ENCODE measurements around the gene GRIK4.

Gene GRIK4

DNA sequence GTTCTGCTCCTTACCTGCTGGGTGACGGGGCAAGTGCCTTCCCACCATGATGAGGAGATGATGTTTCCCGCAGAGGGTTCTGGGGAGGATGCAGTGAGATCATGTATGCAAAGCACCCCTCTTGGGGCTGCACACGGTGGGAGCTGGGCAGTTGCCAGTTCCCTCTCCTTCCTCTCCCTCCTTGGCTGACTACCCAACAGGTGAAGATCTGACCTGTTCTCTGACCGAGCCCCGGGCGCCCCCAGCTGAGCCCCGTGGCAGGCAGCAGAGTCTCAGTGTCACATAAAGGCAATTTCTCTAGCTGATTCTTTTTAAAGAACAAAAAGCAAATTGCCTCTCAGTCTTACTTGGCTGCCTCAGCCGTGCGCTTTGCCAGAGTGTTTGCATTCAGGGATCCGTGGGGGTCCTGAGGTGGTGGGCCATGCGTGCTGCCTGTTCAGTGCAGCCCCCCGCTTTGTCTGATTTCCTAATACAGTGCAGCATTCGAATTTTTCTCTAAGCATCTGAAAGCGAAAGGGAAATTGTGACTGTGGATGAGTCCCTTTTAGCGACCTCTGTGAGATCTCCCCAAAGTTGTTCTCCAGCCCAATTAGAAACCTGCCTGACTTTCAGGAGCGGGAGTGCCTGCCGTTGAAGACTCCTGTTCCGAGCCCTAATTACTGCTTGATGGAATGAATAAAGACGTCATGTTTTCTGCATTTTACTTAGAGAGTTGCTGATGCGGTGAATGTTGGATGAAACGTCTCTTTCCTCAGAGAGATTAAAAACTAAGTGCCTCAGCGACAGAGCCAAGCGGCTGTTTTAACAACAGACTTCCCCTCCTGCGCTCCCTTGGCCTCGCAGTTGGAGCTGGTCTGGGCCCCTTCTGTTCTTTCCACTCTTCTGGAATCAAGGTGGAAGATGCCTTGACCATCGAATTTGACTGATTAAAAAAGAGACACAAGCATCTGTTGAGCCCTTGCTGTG is 86.0 kb downstream of the GRIK4 start:
- Histone ChIP-seq H3K36me3 (ENCODE audit: low read depth) (no peaks in the 10 kb centered on the region), H3K4me3 (ENCODE audit: severe bottlenecking) (no peak overlapping the region), H3K4me1 (ENCODE audit: insufficient read depth, poor library complexity, severe bottlenecking) (no peaks in the 10 kb centered on the region), H3K27ac (ENCODE audit: poor library complexity, severe bottlenecking) (no peak overlapping the region), H3K27me3 (ENCODE audit: insufficient read depth, poor library complexity, severe bottlenecking) (peaks cover 7% of the 10 kb centered on the region), H3K9me3 (ENCODE audit: severe bottlenecking) (no peaks in the 10 kb centered on the region)
- TF ChIP-seq, protein P1, sequence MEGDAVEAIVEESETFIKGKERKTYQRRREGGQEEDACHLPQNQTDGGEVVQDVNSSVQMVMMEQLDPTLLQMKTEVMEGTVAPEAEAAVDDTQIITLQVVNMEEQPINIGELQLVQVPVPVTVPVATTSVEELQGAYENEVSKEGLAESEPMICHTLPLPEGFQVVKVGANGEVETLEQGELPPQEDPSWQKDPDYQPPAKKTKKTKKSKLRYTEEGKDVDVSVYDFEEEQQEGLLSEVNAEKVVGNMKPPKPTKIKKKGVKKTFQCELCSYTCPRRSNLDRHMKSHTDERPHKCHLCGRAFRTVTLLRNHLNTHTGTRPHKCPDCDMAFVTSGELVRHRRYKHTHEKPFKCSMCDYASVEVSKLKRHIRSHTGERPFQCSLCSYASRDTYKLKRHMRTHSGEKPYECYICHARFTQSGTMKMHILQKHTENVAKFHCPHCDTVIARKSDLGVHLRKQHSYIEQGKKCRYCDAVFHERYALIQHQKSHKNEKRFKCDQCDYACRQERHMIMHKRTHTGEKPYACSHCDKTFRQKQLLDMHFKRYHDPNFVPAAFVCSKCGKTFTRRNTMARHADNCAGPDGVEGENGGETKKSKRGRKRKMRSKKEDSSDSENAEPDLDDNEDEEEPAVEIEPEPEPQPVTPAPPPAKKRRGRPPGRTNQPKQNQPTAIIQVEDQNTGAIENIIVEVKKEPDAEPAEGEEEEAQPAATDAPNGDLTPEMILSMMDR (IDR thresholded peaks at IDR 0.05; ENCODE audit: poor library complexity, severe bottlenecking): no peak
- peak; percentile 25 for DNase-seq (ENCODE audit: low spot score)
- no peak for ATAC-seq (ENCODE audit: low read depth)

DNA sequence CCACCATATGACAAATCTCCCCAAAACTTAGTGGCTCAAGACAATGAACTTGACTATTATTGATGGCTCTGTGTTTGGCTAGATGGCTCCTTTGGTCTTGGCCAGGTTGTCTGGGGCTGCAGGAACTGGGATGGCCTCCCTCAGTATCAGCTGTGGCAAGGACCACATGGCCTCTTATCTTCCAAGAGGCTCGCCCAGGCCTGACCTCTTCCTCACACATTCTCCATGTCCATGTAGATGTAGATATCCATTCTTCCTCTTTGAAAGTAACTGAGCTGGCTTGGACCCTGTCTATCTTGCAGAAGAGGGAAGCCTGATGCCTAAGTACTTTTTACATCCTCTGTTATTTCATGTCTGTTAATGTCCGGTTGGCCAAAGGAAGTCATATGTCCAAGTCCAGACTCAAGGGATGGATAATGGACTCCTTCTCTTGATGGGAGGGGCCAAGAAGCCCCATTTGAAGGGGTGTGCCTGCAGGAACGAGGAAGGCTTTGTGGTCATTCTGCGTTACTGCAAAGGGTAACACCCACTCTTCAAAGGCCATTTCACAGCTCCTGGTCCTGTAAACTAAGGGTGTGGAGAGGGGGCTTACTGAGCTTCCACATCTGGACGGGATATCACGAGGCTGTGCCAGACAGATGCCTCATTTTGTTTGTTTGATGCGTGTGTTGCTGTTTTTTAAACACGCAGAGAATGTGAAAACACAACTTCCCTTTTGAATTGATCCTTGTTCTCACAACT is 87.1 kb downstream of the GRIK4 start:
- Histone ChIP-seq H3K36me3 (ENCODE audit: low read depth) (no peaks in the 10 kb centered on the region), H3K27ac (ENCODE audit: poor library complexity, severe bottlenecking) (no peak overlapping the region), H3K9me3 (ENCODE audit: severe bottlenecking) (no peaks in the 10 kb centered on the region), H3K4me1 (ENCODE audit: insufficient read depth, poor library complexity, severe bottlenecking) (no peaks in the 10 kb centered on the region), H3K4me3 (ENCODE audit: severe bottlenecking) (no peak overlapping the region), H3K27me3 (ENCODE audit: insufficient read depth, poor library complexity, severe bottlenecking) (peaks cover 2% of the 10 kb centered on the region)
- ATAC-seq (ENCODE audit: low read depth) (no peak), DNase-seq (ENCODE audit: low spot score) (no peak)
- TF ChIP-seq, protein P1 (IDR thresholded peaks at IDR 0.05; ENCODE audit: poor library complexity, severe bottlenecking): no peak

DNA sequence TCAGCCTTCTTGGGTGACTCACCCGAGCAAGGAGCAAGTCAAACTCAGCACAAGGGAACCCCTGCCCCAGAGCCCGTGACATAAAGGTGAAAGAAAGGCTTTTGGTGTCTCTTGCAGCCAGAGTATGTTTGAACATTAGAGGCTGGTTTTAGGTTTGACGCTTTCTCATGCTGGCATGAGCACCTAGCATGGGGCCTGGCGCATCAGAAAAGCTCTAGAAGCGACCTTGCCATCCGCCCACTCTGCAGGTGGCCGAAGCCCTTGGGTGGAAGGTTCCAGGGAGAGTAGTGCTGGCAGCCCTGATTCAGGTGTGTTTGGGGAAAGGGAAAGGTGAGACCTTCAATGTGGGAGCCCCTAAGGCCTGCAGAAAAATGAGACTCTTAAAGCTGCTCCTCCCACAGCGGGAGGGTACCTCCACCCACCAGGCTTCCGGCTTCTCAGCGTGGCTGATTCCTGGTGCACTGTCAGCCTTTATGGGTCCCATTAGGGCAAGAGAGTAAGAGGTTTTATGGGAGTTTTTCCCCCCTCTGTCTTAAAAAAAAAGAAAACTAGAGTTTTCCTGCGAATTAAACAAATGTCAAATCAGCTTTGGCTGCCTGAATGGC is 88.4 kb downstream of the GRIK4 start:
- no peaks in the 10 kb centered on the region for H3K27me3 ChIP-seq (ENCODE audit: insufficient read depth, poor library complexity, severe bottlenecking)
- DNase-seq (ENCODE audit: low spot score) (no peak), ATAC-seq (ENCODE audit: low read depth) (no peak)

DNA sequence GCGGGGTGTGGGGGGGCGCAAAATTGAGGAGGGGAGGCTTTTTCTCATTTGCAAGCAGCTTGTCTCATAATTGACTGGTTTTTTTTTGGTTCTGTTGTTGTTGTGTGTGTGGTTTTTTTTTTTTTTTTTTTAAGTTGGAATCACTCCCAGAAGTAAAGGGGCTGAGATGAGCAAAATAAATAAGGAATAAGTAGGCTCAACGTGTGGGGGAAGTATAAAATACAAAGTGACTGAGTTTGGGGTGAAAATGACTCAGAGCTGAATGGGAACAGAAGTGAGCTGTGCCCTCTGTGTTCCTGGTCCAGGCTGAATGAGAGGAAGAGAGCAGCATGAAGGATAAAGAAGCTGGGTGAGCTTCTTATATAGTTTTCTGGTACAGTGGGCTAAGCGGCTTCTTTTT is 90.0 kb downstream of the GRIK4 start:
- H3K4me1 ChIP-seq (ENCODE audit: insufficient read depth, poor library complexity, severe bottlenecking): no peaks in the 10 kb centered on the region
- no peaks in the 10 kb centered on the region for H3K36me3 ChIP-seq (ENCODE audit: low read depth)
- DNase-seq (ENCODE audit: low spot score) (no peak), ATAC-seq (ENCODE audit: low read depth) (no peak)
- no peak overlapping the region for H3K27ac ChIP-seq (ENCODE audit: poor library complexity, severe bottlenecking)
- H3K9me3 ChIP-seq (ENCODE audit: severe bottlenecking): no peaks in the 10 kb centered on the region
- TF ChIP-seq, protein P1 (IDR thresholded peaks at IDR 0.05; ENCODE audit: poor library complexity, severe bottlenecking): no peak
- no peak overlapping the region for H3K4me3 ChIP-seq (ENCODE audit: severe bottlenecking)
- H3K27me3 ChIP-seq (ENCODE audit: insufficient read depth, poor library complexity, severe bottlenecking): no peaks in the 10 kb centered on the region

More for the DNA sequence above, 88.4 kb downstream of the GRIK4 start:
- Histone ChIP-seq H3K4me1 (ENCODE audit: insufficient read depth, poor library complexity, severe bottlenecking) (no peaks in the 10 kb centered on the region), H3K36me3 (ENCODE audit: low read depth) (no peaks in the 10 kb centered on the region), H3K9me3 (ENCODE audit: severe bottlenecking) (no peaks in the 10 kb centered on the region), H3K4me3 (ENCODE audit: severe bottlenecking) (no peak overlapping the region), H3K27ac (ENCODE audit: poor library complexity, severe bottlenecking) (no peak overlapping the region)
- TF ChIP-seq, protein P1 (IDR thresholded peaks at IDR 0.05; ENCODE audit: poor library complexity, severe bottlenecking): no peak

All from RWPE2 (cell line).